B cell (primary cell): Measurements from ENCODE around the gene EBLN2. TPM values are rescaled to one million over a fixed set of nuclear protein-coding genes. Genes with fewer than 3 reads are reported as not detected.

Source experiments
- ATAC-seq: fragments of 200-7000 bp; cut with Tn5 transposase; one replicate; pipeline ENCODE4 v1.10.0; 2021; ENCODE audit warnings: low read depth, mild to moderate bottlenecking, moderate number of reproducible peaks, moderate library complexity
- CTCF ChIA-PET: fragments of 350-600 bp; sonication (Branson Sonifier 250); formaldehyde crosslinking; loops from one replicate; lab custom pipeline; 2021; ENCODE audit warnings: antibody characterized with exemption, inconsistent platforms; lab: Charles Lee
- POLR2A ChIA-PET: fragments of 350-600 bp; sonication (Branson Sonifier 250); formaldehyde crosslinking; loops from one replicate; lab custom pipeline; 2021; ENCODE audit warnings: antibody characterized with exemption; lab: Charles Lee
- DNase-seq: peaks from one replicate; pipeline ENCODE4 v3.0.0; 2013
- H2AFZ ChIP-seq: 2 replicates; pipeline ENCODE4 v1.6.1; 2012; ENCODE audit warnings: mild to moderate bottlenecking, low read depth, low read length; ENCODE audit not compliant: insufficient read depth, poor library complexity, severe bottlenecking
- H3K27ac ChIP-seq, 2 donors: 1 replicate in 1 of 2; 2 replicates in 1 of 2; pipeline ENCODE4 v1.5.1; 2012 to 2013; ENCODE audit warnings: low read length in 2 of 2, mild to moderate bottlenecking in 2 of 2, moderate library complexity in 1 of 2
- H3K27me3 ChIP-seq, 4 experiments: fragments of 200-600 bp in 1 of 4; sonication (generic) in 1 of 4; replicated peaks in 1 of 4; 1 replicate in 2 of 4; 2 replicates in 2 of 4; pipeline versions ENCODE4 v1.6.1 to v1.7.0; 2013 to 2016; ENCODE audit warnings: low read length in 3 of 4, mild to moderate bottlenecking in 2 of 4, mixed read lengths in 1 of 4, moderate library complexity in 1 of 4; ENCODE audit not compliant: insufficient read depth in 4 of 4, control insufficient read depth in 3 of 4; ENCODE audit errors: control extremely low read depth in 1 of 4
- H3K36me3 ChIP-seq, 2 experiments: replicated peaks in 1 of 2; 1 replicate in 1 of 2; 2 replicates in 1 of 2; pipeline versions ENCODE4 v1.6.1 to v1.7.1; 2013; ENCODE audit warnings: low read length in 1 of 2; ENCODE audit not compliant: insufficient read depth in 2 of 2, control insufficient read depth in 1 of 2; ENCODE audit errors: control extremely low read depth in 1 of 2, extremely low read depth in 1 of 2
- H3K4me1 ChIP-seq, 2 donors: fragments of 200-600 bp in 1 of 2; sonication (generic) in 1 of 2; 1 replicate in 1 of 2; 2 replicates in 1 of 2; pipeline versions ENCODE4 v1.5.1 to v1.6.1; 2013 to 2017; ENCODE audit warnings: low read length in 2 of 2; ENCODE audit not compliant: control insufficient read depth in 2 of 2, insufficient read depth in 2 of 2
- H3K4me2 ChIP-seq: replicated peaks from 2 replicates; pipeline ENCODE3; 2012; ENCODE audit warnings: mild to moderate bottlenecking, low read depth, low read length; ENCODE audit not compliant: poor library complexity, severe bottlenecking
- H3K4me3 ChIP-seq, 5 experiments: fragments of 200-600 bp in 1 of 5; sonication (generic) in 1 of 5; 1 replicate in 3 of 5; 2 replicates in 2 of 5; pipeline versions ENCODE4 v1.5.1 to v1.7.0; 2011 to 2016; ENCODE audit warnings: low read length in 4 of 5, mild to moderate bottlenecking in 4 of 5, low read depth in 2 of 5, control low read depth in 1 of 5, moderate library complexity in 1 of 5; ENCODE audit not compliant: insufficient read depth in 1 of 5; ENCODE audit errors: control extremely low read depth in 1 of 5, extremely low read depth in 1 of 5
- H3K79me2 ChIP-seq: fragments of 200-600 bp; sonication (generic); one replicate; pipeline ENCODE4 v1.6.0; 2016; ENCODE audit warnings: low read length; ENCODE audit not compliant: control insufficient read depth, insufficient read depth
- H3K9ac ChIP-seq: fragments of 200-600 bp; sonication (generic); 2 replicates; pipeline ENCODE4 v1.6.1; 2017; ENCODE audit warnings: mild to moderate bottlenecking, low read length, moderate library complexity
- H3K9me3 ChIP-seq, 3 donors: one replicate each; pipeline versions ENCODE4 v1.6.1 to v1.7.1; 2013; ENCODE audit warnings: low read length in 2 of 3; ENCODE audit not compliant: control insufficient read depth in 2 of 3, insufficient read depth in 1 of 3; ENCODE audit errors: control extremely low read depth in 1 of 3
- H4K20me1 ChIP-seq: 2 replicates; pipeline ENCODE4 v1.6.0; 2012; ENCODE audit warnings: mild to moderate bottlenecking, low read length; ENCODE audit not compliant: insufficient read depth, control insufficient read depth, poor library complexity, severe bottlenecking
- H3K27ac Mint-ChIP-seq: one replicate; pipeline ENCODE4 v1.8.0; 2021; ENCODE audit warnings: mixed read lengths
- H3K27me3 Mint-ChIP-seq: one replicate; pipeline ENCODE4 v1.8.0; 2021; ENCODE audit warnings: mixed read lengths
- H3K4me1 Mint-ChIP-seq: one replicate; pipeline ENCODE4 v1.8.0; 2021; ENCODE audit warnings: mixed read lengths
- H3K4me3 Mint-ChIP-seq: one replicate; pipeline ENCODE4 v1.8.0; 2021; ENCODE audit warnings: mixed read lengths
- H3K9me3 Mint-ChIP-seq: one replicate; pipeline ENCODE4 v1.8.0; 2022; ENCODE audit warnings: mixed read lengths; ENCODE audit not compliant: insufficient read depth
- EZH2 ChIP-seq: IDR thresholded peaks from 2 replicates; pipeline ENCODE4 v1.6.1; 2012; ENCODE audit warnings: borderline replicate concordance, low read depth, mild to moderate bottlenecking, moderate library complexity, low read length; ENCODE audit not compliant: insufficient read depth, poor library complexity, severe bottlenecking
- WGBS: methylation state at CpG from one replicate; pipeline ENCODE4 v1.1.5; 2013; ENCODE audit warnings: missing lambda C conversion rate; ENCODE audit not compliant: insufficient coverage; 5-methylcytosine and 5-hydroxymethylcytosine counted together
- intact Hi-C: fragments of 100-400 bp; cut with micrococcal nuclease; formaldehyde crosslinking; loops from one replicate; pipeline ENCODE4 v1.10.0; 2022
- polyA minus RNA-seq: library from RNA; depleted of rRNA, polyadenylated mRNA; stranded (reverse); fragments of >200 nt; gene quantifications from 2 replicates; pipeline ENCODE4 v1.2.3, GENCODE V29; 2012
- polyA plus RNA-seq: library from polyadenylated mRNA; depleted of rRNA; stranded (reverse); fragments of >200 nt; gene quantifications from 2 replicates; pipeline ENCODE4 v1.2.3, GENCODE V29; 2012
- total RNA-seq, 2 donors: library from RNA; stranded (reverse); fragments of 120-200 nt in 1 of 2; gene quantifications; 1 replicate in 1 of 2; 2 replicates in 1 of 2; pipeline versions ENCODE4 v1.2.3 to v1.2.4, GENCODE V29; 2013 to 2022
- TF ChIP-seq, protein P1 (sequence below): fragments of 200-600 bp; IDR thresholded peaks from one replicate; pipeline ENCODE4 v1.8.0; 2022; ENCODE audit warnings: antibody characterized with exemption, mild to moderate bottlenecking

The EBLN2 gene
- total RNA-seq (10.2 and 13.4 TPM in 2 replicates), polyA plus RNA-seq (4.5 and 6.6 TPM in 2 replicates), polyA minus RNA-seq (3.3 and 8.9 TPM in 2 replicates)
- total RNA-seq (2013), result 10.0 TPM

DNA sequence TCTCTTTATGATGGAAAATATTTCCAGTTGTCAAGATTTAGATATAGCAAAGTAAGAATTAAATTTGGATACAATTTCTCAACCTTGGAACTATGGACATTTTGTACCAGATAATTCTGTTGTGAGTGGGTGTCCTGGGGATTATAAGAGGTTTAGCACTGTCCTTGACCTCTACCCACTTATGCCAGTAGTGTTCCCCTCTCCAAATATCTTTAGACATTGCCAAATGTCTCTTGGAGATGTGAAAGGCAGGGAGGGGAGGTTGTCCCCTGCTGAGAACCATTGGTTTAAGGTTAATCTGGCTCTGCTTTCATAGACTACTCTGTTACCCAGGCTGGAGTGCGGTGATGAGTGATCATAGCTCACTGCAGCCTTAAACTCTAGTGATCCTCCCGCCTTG lies at the start of gene EBLN2:
Gene EBLN2 (plus strand): TSS at position 244 of the 400 bp plus-strand sequence. CDS start 423 bp downstream, outside the sequence.
- intact Hi-C loops, result no loop called here
- ChIA-PET POLR2A (no interaction called here), CTCF (no interaction called here)
- H3K4me1 ChIP-seq, result no peaks in the 10 kb centered on the region
- no peak for TF ChIP-seq EZH2
- TF ChIP-seq, protein P1, sequence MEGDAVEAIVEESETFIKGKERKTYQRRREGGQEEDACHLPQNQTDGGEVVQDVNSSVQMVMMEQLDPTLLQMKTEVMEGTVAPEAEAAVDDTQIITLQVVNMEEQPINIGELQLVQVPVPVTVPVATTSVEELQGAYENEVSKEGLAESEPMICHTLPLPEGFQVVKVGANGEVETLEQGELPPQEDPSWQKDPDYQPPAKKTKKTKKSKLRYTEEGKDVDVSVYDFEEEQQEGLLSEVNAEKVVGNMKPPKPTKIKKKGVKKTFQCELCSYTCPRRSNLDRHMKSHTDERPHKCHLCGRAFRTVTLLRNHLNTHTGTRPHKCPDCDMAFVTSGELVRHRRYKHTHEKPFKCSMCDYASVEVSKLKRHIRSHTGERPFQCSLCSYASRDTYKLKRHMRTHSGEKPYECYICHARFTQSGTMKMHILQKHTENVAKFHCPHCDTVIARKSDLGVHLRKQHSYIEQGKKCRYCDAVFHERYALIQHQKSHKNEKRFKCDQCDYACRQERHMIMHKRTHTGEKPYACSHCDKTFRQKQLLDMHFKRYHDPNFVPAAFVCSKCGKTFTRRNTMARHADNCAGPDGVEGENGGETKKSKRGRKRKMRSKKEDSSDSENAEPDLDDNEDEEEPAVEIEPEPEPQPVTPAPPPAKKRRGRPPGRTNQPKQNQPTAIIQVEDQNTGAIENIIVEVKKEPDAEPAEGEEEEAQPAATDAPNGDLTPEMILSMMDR, result no peak
- Mint-ChIP-seq H3K4me3 (no peak within 1 kb of the TSS), H3K9me3 (no peaks in the 10 kb centered on the region), H3K27ac (no peak within 1 kb of the TSS), H3K27me3 (no peaks in the 10 kb centered on the region), H3K4me1 (peaks cover under 1% of the 10 kb centered on the region)
- no peaks in the 10 kb centered on the region for H3K27me3 ChIP-seq
- no peak within 1 kb of the TSS for H3K27ac ChIP-seq
- DNase-seq, result no peak
- H3K9me3 ChIP-seq, result no peaks in the 10 kb centered on the region
- no peak within 1 kb of the TSS for H3K4me3 ChIP-seq
- no peak within 1 kb of the TSS for H3K9ac ChIP-seq
- H3K36me3 ChIP-seq, result peaks cover 17 to 47% of the 10 kb centered on the region in 2 experiments
- no peak within 1 kb of the TSS for H2AFZ ChIP-seq
- ATAC-seq, result no peak
- WGBS, result no CpG with 5 or more reads among the region's 2 CpGs
- peaks cover 28% of the 10 kb centered on the region for H4K20me1 ChIP-seq
- H3K4me2 ChIP-seq, result no peak within 1 kb of the TSS
- no peaks in the 10 kb centered on the region for H3K79me2 ChIP-seq

DNA sequence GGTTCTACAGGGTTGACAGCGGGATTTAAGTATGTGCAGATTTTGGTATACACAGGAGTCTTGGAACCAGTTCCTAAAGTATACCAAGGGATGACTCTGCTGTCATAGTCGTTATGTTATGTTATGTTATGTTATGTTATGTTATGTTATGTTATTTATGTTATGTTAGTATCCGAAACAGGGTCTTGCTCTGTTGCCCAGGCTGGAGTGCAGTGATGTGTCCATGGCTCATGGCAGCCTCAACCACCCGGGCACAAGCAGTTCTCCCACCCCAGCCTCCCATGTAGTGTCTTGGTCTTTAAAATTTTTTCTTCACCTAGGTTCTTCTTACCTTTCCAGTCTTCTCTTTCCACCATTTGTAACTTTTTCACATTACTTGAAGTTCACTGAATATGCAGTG lies 43.2 kb upstream of the EBLN2 start:
- Histone ChIP-seq H3K4me1 (peaks cover 5 to 6% of the 10 kb centered on the region in 2 donors), H3K36me3 (peaks cover 0 to 9% of the 10 kb centered on the region in 2 experiments), H3K9me3 (no peaks in the 10 kb centered on the region), H3K4me2 (no peak overlapping the region), H2AFZ (no peak overlapping the region), H3K27ac (no peak overlapping the region), H4K20me1 (peaks cover 87% of the 10 kb centered on the region), H3K79me2 (peaks cover 99% of the 10 kb centered on the region), H3K4me3 (no peak overlapping the region), H3K27me3 (no peaks in the 10 kb centered on the region), H3K9ac (no peak overlapping the region)
- TF ChIP-seq, protein P1, result no peak
- TF ChIP-seq EZH2, result no peak
- DNase-seq (no peak), ATAC-seq (no peak)
- Mint-ChIP-seq H3K4me3 (no peak overlapping the region), H3K27ac (no peak overlapping the region), H3K9me3 (no peaks in the 10 kb centered on the region), H3K27me3 (no peaks in the 10 kb centered on the region), H3K4me1 (peaks cover 45% of the 10 kb centered on the region)
- CTCF ChIA-PET, result no interaction called here
- intact Hi-C loops, result no loop called here
- 97% methylated on average over 3 of the region's 4 CpGs for WGBS
- POLR2A ChIA-PET, result no interaction called here
